Lower leg skin (tissue), 3 donors: ENCODE measurements around the gene OGFOD2.

Experiments
- POLR2A ChIP-seq, 2 donors: fragments of 450-650 bp; IDR thresholded peaks; one replicate each; pipeline ENCODE4 v1.6.1; 2016 to 2017; ENCODE audit warnings: antibody characterized with exemption in 2 of 2, mild to moderate bottlenecking in 1 of 2, moderate library complexity in 1 of 2
- TF ChIP-seq, protein P1 (sequence below), 3 donors: fragments of 450-650 bp; IDR thresholded peaks; one replicate each; pipeline ENCODE4 v1.5.1; 2016; ENCODE audit warnings: antibody characterized with exemption in 3 of 3, mild to moderate bottlenecking in 3 of 3, moderate library complexity in 2 of 3

DNA sequence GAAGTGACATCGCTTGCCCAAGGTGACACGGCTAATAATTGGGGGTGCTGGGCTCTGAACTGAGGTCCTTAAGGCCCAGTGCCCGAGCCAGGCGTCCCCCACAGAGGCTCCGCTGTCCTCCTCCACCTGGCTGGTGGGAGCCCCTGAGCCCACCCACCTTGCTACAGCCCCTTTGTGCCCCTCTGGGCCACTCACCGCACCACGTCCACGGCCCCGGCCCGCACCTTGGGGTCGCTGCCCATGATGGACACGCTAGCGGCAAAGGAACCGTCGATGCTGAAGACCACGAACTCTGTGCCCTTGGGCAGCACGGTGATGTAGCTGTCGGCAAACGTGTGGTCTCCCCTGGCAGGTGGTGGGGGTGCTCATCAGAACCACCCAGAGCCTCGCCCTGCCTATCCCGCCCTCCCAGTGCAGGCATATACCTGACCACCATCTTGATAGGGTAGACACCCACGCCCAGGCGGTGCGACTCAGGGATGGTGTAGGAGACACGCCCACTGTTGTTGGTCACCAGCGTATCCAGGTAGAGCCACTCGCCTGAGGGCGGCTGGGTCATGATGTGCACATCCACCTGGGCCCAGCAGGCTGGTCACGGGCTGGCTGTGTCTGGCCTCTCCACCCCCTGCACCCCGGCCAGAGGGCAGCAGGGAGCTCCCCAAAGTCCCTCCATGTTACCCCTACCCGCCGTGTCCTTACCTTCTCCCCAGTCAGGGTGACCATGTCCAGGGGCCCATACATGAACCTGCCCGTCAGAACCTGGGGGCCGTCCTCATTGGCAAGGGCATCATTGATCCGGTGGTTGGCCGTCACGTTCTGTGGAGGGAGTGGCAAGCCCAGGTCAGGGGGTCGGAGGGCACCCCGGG is 12.3 kb downstream of the OGFOD2 start:
- TF ChIP-seq, protein P1, sequence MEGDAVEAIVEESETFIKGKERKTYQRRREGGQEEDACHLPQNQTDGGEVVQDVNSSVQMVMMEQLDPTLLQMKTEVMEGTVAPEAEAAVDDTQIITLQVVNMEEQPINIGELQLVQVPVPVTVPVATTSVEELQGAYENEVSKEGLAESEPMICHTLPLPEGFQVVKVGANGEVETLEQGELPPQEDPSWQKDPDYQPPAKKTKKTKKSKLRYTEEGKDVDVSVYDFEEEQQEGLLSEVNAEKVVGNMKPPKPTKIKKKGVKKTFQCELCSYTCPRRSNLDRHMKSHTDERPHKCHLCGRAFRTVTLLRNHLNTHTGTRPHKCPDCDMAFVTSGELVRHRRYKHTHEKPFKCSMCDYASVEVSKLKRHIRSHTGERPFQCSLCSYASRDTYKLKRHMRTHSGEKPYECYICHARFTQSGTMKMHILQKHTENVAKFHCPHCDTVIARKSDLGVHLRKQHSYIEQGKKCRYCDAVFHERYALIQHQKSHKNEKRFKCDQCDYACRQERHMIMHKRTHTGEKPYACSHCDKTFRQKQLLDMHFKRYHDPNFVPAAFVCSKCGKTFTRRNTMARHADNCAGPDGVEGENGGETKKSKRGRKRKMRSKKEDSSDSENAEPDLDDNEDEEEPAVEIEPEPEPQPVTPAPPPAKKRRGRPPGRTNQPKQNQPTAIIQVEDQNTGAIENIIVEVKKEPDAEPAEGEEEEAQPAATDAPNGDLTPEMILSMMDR (IDR thresholded peaks at IDR 0.05) = no peak
- TF ChIP-seq POLR2A (IDR thresholded peaks at IDR 0.05) = no peak
